MCF 10A (cell line): Measurements from ENCODE around the gene EPN2. TPM values are rescaled to one million over a fixed set of nuclear protein-coding genes. Genes with fewer than 3 reads are reported as not detected.

Experiments
- BruUV-seq: library from RNA; stranded (reverse); fragments of 400-500 nt; replicated peaks from 2 replicates; lab custom pipeline; 2021; lab: Mats Ljungman, UMichigan
- CTCF ChIA-PET: fragments of 300-600 bp; sonication (Branson Sonifier 250); formaldehyde crosslinking; extraction: SDS; loops from one replicate; lab custom pipeline; 2021; ENCODE audit warnings: antibody characterized with exemption, inconsistent platforms; lab: Yijun Ruan, JAX
- POLR2A ChIA-PET: fragments of 300-600, 350-650 bp; sonication (Branson Sonifier 250); formaldehyde crosslinking; extraction: SDS; loops from one replicate; lab custom pipeline; 2020; ENCODE audit warnings: antibody characterized with exemption, inconsistent platforms; lab: Yijun Ruan, JAX
- DNase-seq: peaks from one replicate; pipeline ENCODE4 v3.0.0-alpha.2; 2018; ENCODE audit not compliant: unreplicated experiment
- H3K27ac Mint-ChIP-seq: one replicate; pipeline ENCODE4 v1.8.0; 2022; ENCODE audit warnings: mild to moderate bottlenecking, low read depth, mixed read lengths; ENCODE audit not compliant: unreplicated experiment
- H3K27me3 Mint-ChIP-seq: one replicate; pipeline ENCODE4 v1.8.0; 2022; ENCODE audit warnings: mixed read lengths; ENCODE audit not compliant: insufficient read depth, unreplicated experiment
- H3K36me3 Mint-ChIP-seq: one replicate; pipeline ENCODE4 v1.8.0; 2022; ENCODE audit warnings: mild to moderate bottlenecking, moderate library complexity, mixed read lengths; ENCODE audit not compliant: insufficient read depth, unreplicated experiment
- H3K4me1 Mint-ChIP-seq: one replicate; pipeline ENCODE4 v1.8.0; 2022; ENCODE audit warnings: mixed read lengths; ENCODE audit not compliant: insufficient read depth, unreplicated experiment
- H3K4me3 Mint-ChIP-seq: one replicate; pipeline ENCODE4 v1.8.0; 2022; ENCODE audit warnings: mild to moderate bottlenecking, moderate library complexity, mixed read lengths; ENCODE audit not compliant: unreplicated experiment
- H3K9me3 Mint-ChIP-seq: one replicate; pipeline ENCODE4 v1.8.0; 2022; ENCODE audit warnings: mixed read lengths; ENCODE audit not compliant: unreplicated experiment
- CTCF ChIP-seq: fragments of 200-600 bp; IDR thresholded peaks from one replicate; pipeline ENCODE4 v1.8.0; 2022; ENCODE audit warnings: antibody characterized with exemption, mild to moderate bottlenecking; ENCODE audit not compliant: unreplicated experiment
- intact Hi-C: fragments of 100-400 bp; cut with micrococcal nuclease; formaldehyde crosslinking; loops from 2 replicates; pipeline ENCODE4 v1.14.1; 2022
- total RNA-seq: library from RNA; stranded (reverse); gene quantifications from 2 replicates; pipeline ENCODE4 v1.2.3, GENCODE V29; 2022

The EPN2 gene
- total RNA-seq, 1 experiment from 2014 or later = 35.1 TPM

- Mint-ChIP-seq H3K4me1 (peaks cover 26% of the 10 kb centered on the region), H3K4me3 (no peak overlapping the region), H3K9me3 (no peaks in the 10 kb centered on the region), H3K36me3 (peaks cover 11% of the 10 kb centered on the region), H3K27me3 (no peaks in the 10 kb centered on the region), H3K27ac (no peak overlapping the region)
- ChIA-PET CTCF (no interaction called here), POLR2A (interaction anchor here (0.8 kb wide), 1 partner anchor 24 kb away, joined by 3 read pairs; no protein-coding TSS in a partner anchor)
- DNase-seq = no peak
- no TSS peak for BruUV-seq
- intact Hi-C loops = no loop called here
- TF ChIP-seq CTCF = no peak
Measured at GRCh38 chr17:19268611-19269010, 31.4 kb downstream of the EPN2 start.

GRCh38 chr17:19269106-19269505 lies 31.9 kb downstream of the EPN2 start:
- H3K27ac Mint-ChIP-seq = no peak overlapping the region
- peaks cover 24% of the 10 kb centered on the region for H3K4me1 Mint-ChIP-seq
- DNase-seq = no peak
- no TSS peak for BruUV-seq
- no peaks in the 10 kb centered on the region for H3K27me3 Mint-ChIP-seq
- POLR2A ChIA-PET = no interaction called here
- intact Hi-C loops = no loop called here
- no peaks in the 10 kb centered on the region for H3K9me3 Mint-ChIP-seq
- H3K4me3 Mint-ChIP-seq = no peak overlapping the region
- CTCF ChIA-PET = interaction anchor here (0.6 kb wide), 1 partner anchor 1956 kb away, joined by 3 read pairs; no protein-coding TSS in a partner anchor
- no peak for TF ChIP-seq CTCF
- H3K36me3 Mint-ChIP-seq = peaks cover 11% of the 10 kb centered on the region

- no peak for DNase-seq
- H3K27ac Mint-ChIP-seq = no peak overlapping the region
Measured at GRCh38 chr17:19269641-19270040, 32.5 kb downstream of the EPN2 start.

GRCh38 chr17:19270347-19270703 lies 33.2 kb downstream of the EPN2 start:
- Mint-ChIP-seq H3K4me3 (no peak overlapping the region), H3K36me3 (peaks cover 15% of the 10 kb centered on the region), H3K4me1 (peaks cover 17% of the 10 kb centered on the region), H3K27ac (no peak overlapping the region), H3K9me3 (no peaks in the 10 kb centered on the region), H3K27me3 (no peaks in the 10 kb centered on the region)
- ChIA-PET CTCF (no interaction called here), POLR2A (no interaction called here)
- DNase-seq = no peak
- no peak for TF ChIP-seq CTCF
- no TSS peak for BruUV-seq
- intact Hi-C loops = no loop called here

More at GRCh38 chr17:19269641-19270040, 32.5 kb downstream of the EPN2 start:
- POLR2A ChIA-PET = no interaction called here
- TF ChIP-seq CTCF = no peak
- CTCF ChIA-PET = interaction anchor here (0.6 kb wide), 1 partner anchor 1957 kb away, joined by 3 read pairs; no protein-coding TSS in a partner anchor
- intact Hi-C loops = no loop called here
- no peak overlapping the region for H3K4me3 Mint-ChIP-seq
- no peaks in the 10 kb centered on the region for H3K9me3 Mint-ChIP-seq
- H3K36me3 Mint-ChIP-seq = peaks cover 13% of the 10 kb centered on the region
- BruUV-seq = no TSS peak
- peaks cover 19% of the 10 kb centered on the region for H3K4me1 Mint-ChIP-seq
- H3K27me3 Mint-ChIP-seq = no peaks in the 10 kb centered on the region
